Renal cortex interstitium (tissue), 11 donors: ENCODE data around the gene PUS10. TPM values are rescaled to one million over a fixed set of nuclear protein-coding genes. Genes with fewer than 3 reads are reported as not detected.
"Not testable (repeated sequence)": the region's sequence is repeated elsewhere in the genome, so short reads cannot be mapped to it uniquely, and the experiment has no call there.

Source experiments
- DNase-seq, 11 donors: peaks; one replicate each; pipeline ENCODE4 v3.0.0-alpha.2; 2013; ENCODE audit warnings: low read depth in 9 of 11, low spot score in 4 of 11; ENCODE audit errors: extremely low read depth in 1 of 11
- polyA plus RNA-seq, 3 donors: library from polyadenylated mRNA; unstranded; fragments of 120-200 nt; gene quantifications; one replicate each; pipeline ENCODE4 v1.2.1, GENCODE V29; 2013; ENCODE audit not compliant: insufficient read length in 3 of 3

PUS10 gene
- polyA plus RNA-seq, 3 donors: 8.6 to 13.8 (median 10.8) TPM

DNA sequence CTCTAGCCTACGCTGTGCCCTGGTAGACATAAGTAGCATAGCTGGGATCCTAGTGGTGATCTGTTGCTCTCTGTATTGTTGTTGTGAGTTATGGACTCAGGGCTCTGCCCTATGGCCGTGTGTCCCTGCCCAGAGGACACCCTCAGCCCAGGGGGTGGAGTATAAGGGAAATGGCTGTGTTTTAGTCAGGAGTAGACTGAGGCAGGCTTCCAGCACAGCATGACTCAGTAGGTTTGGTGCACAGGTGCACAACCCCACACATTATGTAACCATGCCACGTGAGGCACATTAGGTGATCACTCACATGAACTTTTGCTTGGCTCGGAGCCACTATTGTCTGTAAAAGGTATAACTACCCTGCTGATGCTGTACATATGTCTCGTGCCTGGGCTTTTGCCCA, 60.4 kb downstream of the PUS10 start:
- DNase-seq: no peak

DNA sequence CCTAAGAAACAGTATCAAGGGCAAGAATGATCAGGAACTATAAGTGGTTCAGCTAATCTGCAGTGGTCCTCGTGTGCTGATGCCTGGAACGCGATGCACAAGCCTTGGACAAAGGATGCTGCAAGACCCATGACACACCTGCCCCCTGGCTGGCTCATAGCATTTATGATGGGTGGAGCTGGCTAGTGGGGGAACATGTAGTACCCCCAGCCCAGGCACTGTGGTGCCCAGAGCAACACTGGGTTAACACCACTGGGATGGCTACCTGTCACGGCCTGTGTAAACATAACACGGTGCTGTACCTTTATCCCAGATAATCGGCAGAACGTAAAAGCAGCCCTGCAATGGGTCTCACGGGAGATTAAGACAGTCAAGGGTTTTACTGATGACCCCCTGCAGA, 60.8 kb downstream of the PUS10 start:
- no peak for DNase-seq

- no peak for DNase-seq
Observed at GRCh38 chr2:60954139-60954538, 63.9 kb downstream of the PUS10 start.

DNA sequence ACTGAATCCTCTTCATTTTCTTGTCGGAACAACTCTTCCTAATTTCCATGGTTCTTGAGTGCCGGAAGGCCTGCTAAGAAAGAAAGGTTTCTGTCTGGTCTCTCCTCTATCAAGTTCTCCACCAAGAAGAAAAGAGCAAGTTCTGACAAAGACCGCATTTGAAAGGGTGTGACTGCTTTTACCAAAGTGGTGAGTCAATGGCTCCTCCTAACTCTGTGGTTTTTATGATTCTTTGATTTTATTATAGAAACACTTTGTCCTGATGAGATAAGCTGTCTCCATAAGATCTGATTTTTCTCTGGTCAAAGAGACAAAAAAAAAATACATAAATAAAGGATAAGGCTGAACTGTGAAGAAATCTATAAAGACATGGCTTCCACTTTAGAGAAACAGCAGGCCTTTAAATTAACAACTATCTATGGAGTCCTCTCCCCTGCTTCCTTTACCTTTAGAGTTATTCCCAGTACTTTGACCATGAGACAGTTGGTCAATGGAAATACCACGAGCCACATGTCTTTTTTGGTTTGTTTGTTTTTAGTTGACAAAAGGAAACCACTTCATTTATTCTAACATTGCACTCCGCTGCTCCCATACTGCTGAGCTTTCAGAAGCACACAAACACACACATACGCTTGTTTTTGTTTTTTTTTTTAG, 69.0 kb downstream of the PUS10 start:
- no peak for DNase-seq

DNA sequence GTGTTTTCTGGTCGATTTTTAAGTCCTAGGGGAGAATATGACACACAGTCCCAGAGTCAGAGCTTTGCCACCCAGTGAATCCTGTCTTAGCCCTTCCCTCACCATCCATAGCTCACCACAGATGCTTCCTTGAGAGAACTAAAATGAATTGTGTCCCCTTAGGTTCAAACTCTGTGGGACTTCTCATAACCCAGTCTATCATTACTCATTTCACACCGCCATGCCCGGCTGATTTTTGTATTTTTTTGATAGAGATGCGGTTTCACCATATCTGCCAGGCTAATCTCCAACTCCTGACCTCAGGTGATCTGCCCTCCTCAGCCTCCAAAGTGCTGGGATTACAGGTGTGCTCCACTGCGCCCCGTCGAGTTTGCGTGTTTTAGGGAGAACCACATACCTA, 69.9 kb downstream of the PUS10 start:
- DNase-seq: no peak

DNA sequence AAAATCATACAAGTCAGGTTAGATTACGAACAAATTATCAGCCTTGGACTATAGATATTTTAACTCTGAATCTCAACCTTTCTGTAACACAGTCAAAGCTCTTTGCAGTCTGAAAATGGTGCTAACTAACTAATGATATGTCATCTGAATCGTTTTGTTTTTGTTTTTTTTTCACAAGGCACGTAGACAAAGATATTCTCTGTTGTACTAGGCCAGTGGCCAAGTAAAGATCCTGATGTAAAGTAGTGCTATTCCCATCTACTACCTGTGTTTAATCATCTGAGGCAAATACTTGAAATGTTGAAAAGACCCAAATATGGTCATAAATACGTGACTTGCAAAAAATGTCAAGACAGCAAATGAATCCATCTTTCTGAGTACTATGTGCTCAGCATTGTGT, 71.0 kb downstream of the PUS10 start:
- DNase-seq: no peak

DNA sequence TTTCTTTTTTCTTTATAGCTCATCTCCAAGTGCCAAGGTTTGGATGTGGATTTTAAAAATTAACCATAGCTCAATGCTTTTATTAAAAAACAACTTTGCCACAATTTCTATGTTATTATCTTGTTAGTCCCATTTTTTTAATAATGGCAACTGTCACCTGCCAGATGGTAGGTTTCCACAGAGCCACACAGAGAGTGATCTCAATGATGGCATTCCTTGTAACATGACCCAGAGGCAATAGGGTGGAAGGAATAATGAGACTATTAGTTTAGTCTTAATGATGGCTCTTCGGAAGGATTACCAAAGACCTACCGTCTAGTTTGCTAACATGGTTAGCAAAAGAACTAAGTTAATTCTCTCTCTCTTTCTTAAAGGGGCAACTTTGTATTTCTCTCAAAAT, 72.7 kb downstream of the PUS10 start:
- DNase-seq: no peak

DNA sequence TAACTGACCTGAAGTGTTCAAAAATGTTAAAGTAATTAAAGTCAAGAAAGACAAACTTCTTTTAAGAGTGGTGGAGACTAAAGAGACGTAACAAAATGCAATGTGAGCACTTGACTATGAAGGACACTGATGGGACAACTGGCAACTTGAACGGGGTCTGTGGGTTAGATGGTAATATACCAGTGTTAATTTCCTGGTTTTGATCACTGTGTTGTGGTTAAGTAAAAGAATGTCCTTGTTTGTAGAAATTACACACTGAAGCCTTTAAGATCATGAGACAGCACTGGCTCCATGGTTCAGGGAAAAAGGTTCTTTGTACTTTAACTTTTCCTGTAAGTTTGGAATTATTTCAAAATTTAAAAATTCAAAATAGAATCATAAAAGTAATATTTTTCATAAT, 78.4 kb downstream of the PUS10 start:
- DNase-seq: no peak

DNA sequence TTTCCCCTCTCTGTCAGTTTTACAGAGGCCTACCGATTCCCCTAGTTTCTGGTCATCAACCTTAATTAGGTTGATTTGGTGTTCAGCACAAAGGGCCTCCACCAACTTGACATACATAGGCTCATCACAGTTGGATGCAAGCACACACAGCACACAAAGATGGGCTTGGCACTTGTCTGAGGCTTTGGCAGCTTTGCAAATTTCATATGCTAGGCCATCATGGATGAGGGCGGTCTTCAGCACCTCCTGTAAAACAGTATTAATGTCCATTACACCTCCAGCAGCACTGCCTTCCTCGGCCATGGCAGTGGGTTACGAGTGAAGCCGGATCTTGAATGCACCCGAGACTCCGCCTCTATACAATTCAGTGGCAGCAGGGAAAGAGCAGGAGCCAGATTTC, 79.8 kb downstream of the PUS10 start:
- no peak for DNase-seq

- no peak for DNase-seq
Observed at GRCh38 chr2:60936757-60937156, 81.3 kb downstream of the PUS10 start.

GRCh38 chr2:60934165-60934722, 83.8 kb downstream of the PUS10 start:
- DNase-seq: no peak

DNA sequence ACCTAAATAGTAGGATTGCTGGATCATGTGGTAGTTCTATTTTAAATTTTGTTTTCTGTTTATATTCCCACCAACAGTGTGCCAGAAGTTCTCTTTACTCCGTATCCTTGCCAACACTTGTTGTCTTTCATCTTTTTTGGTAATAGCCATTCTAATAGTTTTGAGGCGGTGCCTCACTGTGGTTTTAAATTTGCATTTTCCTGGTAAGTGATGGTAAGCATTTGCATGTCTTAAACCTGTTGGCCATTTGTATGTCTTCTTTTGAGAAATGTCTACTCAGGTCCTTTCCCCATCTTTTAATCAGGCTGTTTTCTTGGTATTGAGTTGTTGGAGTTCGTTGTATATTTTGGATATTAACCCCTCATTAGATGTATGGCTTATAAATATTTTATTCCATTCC, 85.1 kb downstream of the PUS10 start:
- DNase-seq: no peak

DNA sequence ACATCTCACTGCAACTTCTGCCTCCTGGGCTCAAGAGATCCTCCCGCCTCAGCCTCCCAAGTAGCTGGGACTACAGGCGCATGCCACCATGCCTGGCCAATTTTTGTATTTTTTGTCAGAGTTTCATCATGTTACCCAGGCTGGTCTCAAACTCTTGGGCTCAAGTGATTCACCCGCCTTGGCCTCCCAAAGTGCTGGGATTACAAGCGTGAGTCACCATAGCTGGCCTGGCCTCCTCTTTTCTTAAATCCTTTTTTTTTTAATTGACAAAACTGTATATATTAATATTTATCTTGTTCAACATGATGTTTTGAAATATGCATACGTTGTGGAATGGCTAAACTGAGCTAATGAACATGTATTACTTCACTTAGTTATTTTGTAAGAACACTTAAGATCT, 86.0 kb downstream of the PUS10 start:
- not testable (repeated sequence) for DNase-seq

GRCh38 chr2:60926741-60927552, 91.1 kb downstream of the PUS10 start:
- DNase-seq: no peak

DNA sequence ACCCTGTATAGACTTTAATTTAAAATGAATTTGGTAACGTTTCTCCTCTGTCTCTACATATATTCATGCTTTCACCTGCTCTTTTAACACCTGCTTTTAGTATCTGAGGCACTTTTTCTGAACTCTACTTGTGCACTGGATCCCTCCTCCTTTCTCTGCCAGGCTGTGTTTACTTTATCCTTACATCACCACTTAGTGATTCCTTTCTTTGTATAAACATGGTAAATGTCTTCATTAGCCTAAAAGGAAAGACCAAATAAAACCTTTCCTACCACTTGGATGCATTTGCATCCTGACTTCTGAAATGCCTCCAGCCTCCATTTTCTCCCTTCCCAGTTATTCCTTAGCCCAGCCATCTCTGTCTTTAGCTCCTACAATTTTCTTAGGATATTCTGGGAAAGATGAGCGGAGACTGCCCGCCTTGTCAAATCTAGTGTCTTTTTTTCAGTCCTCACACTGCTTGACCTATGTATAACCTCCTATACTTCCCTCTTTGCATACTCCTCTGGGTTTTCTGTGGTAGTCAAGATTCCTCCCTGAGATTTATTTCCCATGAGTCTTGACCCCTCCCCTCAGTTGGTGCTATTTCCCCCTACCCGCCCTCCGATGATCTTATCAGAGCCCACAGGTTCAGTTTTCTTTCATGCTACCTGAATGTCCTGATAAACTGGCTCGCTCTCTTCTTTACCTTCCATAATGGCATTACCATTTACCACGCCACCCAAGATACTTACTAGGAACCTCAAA, 91.9 kb downstream of the PUS10 start:
- no peak for DNase-seq

GRCh38 chr2:60907329-60907728, 110.7 kb downstream of the PUS10 start:
- no peak for DNase-seq

DNA sequence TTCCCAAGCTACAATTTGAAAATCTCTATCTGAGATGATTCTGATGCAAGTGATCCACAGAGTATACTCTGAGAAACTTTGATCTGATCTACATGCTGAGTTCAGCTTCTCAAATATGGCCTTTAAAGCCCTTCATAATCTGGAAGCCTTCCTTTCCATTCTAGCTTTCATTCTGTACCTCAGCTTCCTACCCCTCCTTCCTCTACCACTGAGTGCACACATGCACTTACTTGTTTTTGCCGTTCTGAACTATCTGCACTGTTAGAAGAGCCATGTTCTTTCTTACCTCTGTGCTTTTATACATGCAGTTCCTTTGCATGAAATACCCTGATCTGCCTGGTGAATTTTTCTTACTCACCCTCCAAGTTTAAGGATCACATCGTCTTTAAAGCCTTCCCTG, 111.7 kb downstream of the PUS10 start:
- DNase-seq: no peak

DNA sequence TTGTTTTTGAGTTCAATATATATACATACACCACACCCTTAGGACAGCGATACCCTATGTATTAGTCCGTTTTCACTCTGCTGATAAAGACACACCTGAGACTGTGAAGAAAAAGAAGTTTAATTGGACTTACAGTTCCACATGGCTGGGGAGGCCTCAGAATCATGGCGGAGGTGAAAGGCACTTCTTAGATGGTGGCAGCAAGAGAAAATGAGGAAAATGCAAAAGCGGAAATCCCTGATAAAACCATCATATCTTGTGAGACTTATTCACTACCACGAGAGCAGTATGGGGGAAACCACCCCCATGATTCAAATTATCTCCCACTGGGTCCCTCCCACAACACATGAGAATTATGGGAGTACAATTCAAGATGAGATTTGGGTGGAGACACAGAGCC, 112.2 kb downstream of the PUS10 start:
- DNase-seq: not testable (repeated sequence)

DNA sequence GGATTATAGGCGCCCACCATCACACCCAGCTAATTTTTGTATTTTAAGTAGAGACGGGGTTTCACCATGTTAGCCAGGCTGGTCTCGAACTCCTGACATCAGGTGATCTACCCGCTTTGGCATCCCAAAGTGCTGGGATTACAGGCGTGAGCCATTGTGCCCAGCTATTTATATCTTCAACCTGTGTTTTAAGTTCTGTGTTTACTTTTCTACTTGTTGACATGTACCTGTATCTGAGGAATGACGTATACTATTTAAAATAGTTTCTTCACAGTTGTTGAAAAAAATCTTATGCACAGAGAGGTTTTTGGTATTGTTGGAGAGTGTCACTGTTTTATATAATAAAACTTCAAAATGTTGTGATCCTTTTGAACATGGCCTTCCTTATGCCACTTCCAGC, 116.8 kb downstream of the PUS10 start:
- DNase-seq: not testable (repeated sequence)

DNA sequence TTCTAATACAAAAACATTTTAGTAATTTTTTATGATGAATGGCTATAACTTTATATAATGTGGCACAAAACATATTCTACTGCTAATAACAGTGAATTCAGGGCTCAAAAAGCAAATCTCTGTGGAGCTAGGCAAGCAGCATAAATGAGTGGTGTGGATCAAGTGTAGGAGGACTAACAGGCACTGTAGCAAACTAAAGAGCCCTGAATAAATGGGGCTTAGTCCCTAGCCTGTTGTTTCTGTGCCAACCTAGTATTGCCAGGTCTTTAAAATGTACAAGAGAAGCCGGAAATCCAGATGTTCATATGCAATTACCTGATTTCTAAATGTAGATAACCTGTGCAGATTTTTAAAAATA, 118.2 kb downstream of the PUS10 start:
- DNase-seq: no peak
